SU-DHL-6 (cell line): ENCODE measurements around the gene RNF123.

ENCODE experiments used
- H2AFZ ChIP-seq: fragments of 200-600 bp; sonication (generic); 2 replicates; pipeline ENCODE4 v1.6.1; 2014; ENCODE audit warnings: low read depth, mild to moderate bottlenecking, moderate library complexity, mixed read lengths, antibody characterized with exemption, low read length; ENCODE audit not compliant: severe bottlenecking
- H3F3A ChIP-seq: fragments of 200-600 bp; shearing (Covaris generic); 2 replicates; pipeline ENCODE4 v1.6.0; 2016; ENCODE audit warnings: antibody characterized with exemption, mild to moderate bottlenecking; ENCODE audit not compliant: insufficient read depth
- H3K27ac ChIP-seq: fragments of 200-600 bp; sonication (generic); 2 replicates; pipeline ENCODE4 v1.5.1; 2016; ENCODE audit warnings: low read depth, mild to moderate bottlenecking, low read length, moderate library complexity, mixed read lengths
- H3K27me3 ChIP-seq: fragments of 200-600 bp; sonication (generic), shearing (Covaris generic); 2 replicates; pipeline ENCODE4 v1.6.0; 2014; ENCODE audit warnings: mild to moderate bottlenecking, low read length
- H3K36me3 ChIP-seq: fragments of 200-600 bp; sonication (generic); 2 replicates; pipeline ENCODE4 v1.6.1; 2014; ENCODE audit warnings: mild to moderate bottlenecking, low read length, mixed read lengths
- H3K4me2 ChIP-seq: fragments of 300-600, 200-600 bp; shearing (Covaris generic), sonication (generic); 2 replicates; pipeline ENCODE4 v1.6.0; 2014; ENCODE audit warnings: low read length, low read depth, mild to moderate bottlenecking; ENCODE audit not compliant: poor library complexity, severe bottlenecking
- H3K4me3 ChIP-seq: fragments of 200-600 bp; sonication (generic); 2 replicates; pipeline ENCODE4 v1.5.1; 2014; ENCODE audit warnings: antibody characterized with exemption, low read length, mild to moderate bottlenecking, mixed read lengths; ENCODE audit not compliant: insufficient read depth, poor library complexity, severe bottlenecking
- H3K79me2 ChIP-seq: fragments of 200-600 bp; sonication (generic); 2 replicates; pipeline ENCODE4 v1.6.1; 2014; ENCODE audit warnings: mild to moderate bottlenecking, low read length, moderate library complexity; ENCODE audit not compliant: insufficient read depth
- H3K9ac ChIP-seq: fragments of 200-600 bp; sonication (generic); 2 replicates; pipeline ENCODE4 v1.7.0; 2014; ENCODE audit warnings: mild to moderate bottlenecking, low read length
- H3K9me2 ChIP-seq: fragments of 200-600 bp; sonication (generic); replicated peaks from 2 replicates; pipeline ENCODE4 v1.6.1; 2014; ENCODE audit warnings: low read length; ENCODE audit not compliant: insufficient read depth
- H3K9me3 ChIP-seq: fragments of 200-600 bp; sonication (generic); 2 replicates; pipeline ENCODE4 v1.6.1; 2014; ENCODE audit warnings: low read length, mixed read lengths; ENCODE audit not compliant: insufficient read depth
- H4K20me1 ChIP-seq: fragments of 200-600 bp; sonication (generic); 2 replicates; pipeline ENCODE4 v1.6.1; 2014; ENCODE audit warnings: low read depth, mild to moderate bottlenecking, antibody characterized with exemption, low read length, moderate library complexity, mixed read lengths
- EZH2phosphoT487 ChIP-seq: fragments of 200-600 bp; sonication (generic), shearing (Covaris generic); conservative IDR thresholded peaks from 2 replicates; pipeline ENCODE4 v1.6.1; 2018; ENCODE audit warnings: mild to moderate bottlenecking, antibody characterized with exemption, low read length, moderate library complexity, mixed read lengths
- TF ChIP-seq, protein P1 (sequence below): fragments of 200-600 bp; sonication (generic); IDR thresholded peaks from one replicate; pipeline ENCODE4 v1.5.1; 2017; ENCODE audit warnings: antibody characterized with exemption, mild to moderate bottlenecking, low read length, moderate library complexity; ENCODE audit not compliant: insufficient read depth, poor library complexity, severe bottlenecking

Gene RNF123

DNA sequence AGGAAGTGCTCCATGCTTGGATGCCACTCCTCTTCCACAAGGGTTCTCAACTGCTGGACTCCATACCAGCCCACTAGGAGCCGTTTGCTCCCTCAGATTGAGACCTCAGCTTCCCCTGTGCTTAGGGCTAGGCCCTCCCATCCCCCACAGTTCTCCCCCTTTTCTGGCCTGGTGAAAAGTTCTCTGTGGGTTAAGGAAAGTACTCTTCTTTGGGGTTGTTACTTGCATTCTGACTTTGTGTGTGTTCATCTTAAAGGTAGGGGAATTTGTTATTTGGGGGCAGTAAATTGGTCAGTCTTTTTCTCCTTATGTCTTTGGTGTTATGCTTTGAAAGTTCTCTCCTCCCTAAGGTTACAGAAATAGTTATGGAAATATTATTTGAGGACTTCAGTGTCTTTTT, 39.2 kb upstream of the RNF123 start:
- Histone ChIP-seq H3K4me3 (no peak overlapping the region), H3K4me2 (no peak overlapping the region), H3K27ac (no peak overlapping the region), H3K9me3 (no peaks in the 10 kb centered on the region), H3K9ac (no peak overlapping the region), H4K20me1 (no peaks in the 10 kb centered on the region), H3K79me2 (no peaks in the 10 kb centered on the region), H3K36me3 (no peaks in the 10 kb centered on the region), H2AFZ (no peak overlapping the region), H3K9me2 (no peaks in the 10 kb centered on the region), H3F3A (no peaks in the 10 kb centered on the region), H3K27me3 (no peaks in the 10 kb centered on the region)
- no peak for TF ChIP-seq EZH2phosphoT487
- TF ChIP-seq, protein P1, sequence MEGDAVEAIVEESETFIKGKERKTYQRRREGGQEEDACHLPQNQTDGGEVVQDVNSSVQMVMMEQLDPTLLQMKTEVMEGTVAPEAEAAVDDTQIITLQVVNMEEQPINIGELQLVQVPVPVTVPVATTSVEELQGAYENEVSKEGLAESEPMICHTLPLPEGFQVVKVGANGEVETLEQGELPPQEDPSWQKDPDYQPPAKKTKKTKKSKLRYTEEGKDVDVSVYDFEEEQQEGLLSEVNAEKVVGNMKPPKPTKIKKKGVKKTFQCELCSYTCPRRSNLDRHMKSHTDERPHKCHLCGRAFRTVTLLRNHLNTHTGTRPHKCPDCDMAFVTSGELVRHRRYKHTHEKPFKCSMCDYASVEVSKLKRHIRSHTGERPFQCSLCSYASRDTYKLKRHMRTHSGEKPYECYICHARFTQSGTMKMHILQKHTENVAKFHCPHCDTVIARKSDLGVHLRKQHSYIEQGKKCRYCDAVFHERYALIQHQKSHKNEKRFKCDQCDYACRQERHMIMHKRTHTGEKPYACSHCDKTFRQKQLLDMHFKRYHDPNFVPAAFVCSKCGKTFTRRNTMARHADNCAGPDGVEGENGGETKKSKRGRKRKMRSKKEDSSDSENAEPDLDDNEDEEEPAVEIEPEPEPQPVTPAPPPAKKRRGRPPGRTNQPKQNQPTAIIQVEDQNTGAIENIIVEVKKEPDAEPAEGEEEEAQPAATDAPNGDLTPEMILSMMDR, result no peak

- H3K9ac ChIP-seq, result no peak overlapping the region
- no peaks in the 10 kb centered on the region for H3K36me3 ChIP-seq
- H3K79me2 ChIP-seq, result no peaks in the 10 kb centered on the region
- no peaks in the 10 kb centered on the region for H3F3A ChIP-seq
- H3K27me3 ChIP-seq, result no peaks in the 10 kb centered on the region
- no peak overlapping the region for H2AFZ ChIP-seq
- no peaks in the 10 kb centered on the region for H3K9me2 ChIP-seq
- H3K4me3 ChIP-seq, result no peak overlapping the region
- no peak overlapping the region for H3K27ac ChIP-seq
- TF ChIP-seq, protein P1, result no peak
- TF ChIP-seq EZH2phosphoT487, result no peak
- H3K9me3 ChIP-seq, result no peaks in the 10 kb centered on the region
- no peaks in the 10 kb centered on the region for H4K20me1 ChIP-seq
- no peak overlapping the region for H3K4me2 ChIP-seq
Measured at GRCh38 chr3:49650637-49651036, 38.7 kb upstream of the RNF123 start.

GRCh38 chr3:49652218-49652902, 37.0 kb upstream of the RNF123 start:
- Histone ChIP-seq H3K9ac (no peak overlapping the region), H3K9me3 (no peaks in the 10 kb centered on the region), H3K4me2 (no peak overlapping the region), H3K79me2 (no peaks in the 10 kb centered on the region), H3F3A (no peaks in the 10 kb centered on the region), H3K9me2 (no peaks in the 10 kb centered on the region), H3K27ac (no peak overlapping the region), H3K36me3 (no peaks in the 10 kb centered on the region), H4K20me1 (no peaks in the 10 kb centered on the region), H3K4me3 (no peak overlapping the region), H2AFZ (no peak overlapping the region), H3K27me3 (no peaks in the 10 kb centered on the region)
- TF ChIP-seq, protein P1, result no peak
- no peak for TF ChIP-seq EZH2phosphoT487
